T-helper 2 cell treated with Interferon-gamma antibody and Interleukin-4, amounts not matched to agents 5 μg/mL and 100 μg/mL, for 36 hours (primary cell): ENCODE results near the gene DCLK2.

Experiments used
- DNase-seq: peaks from one replicate; pipeline ENCODE4 v3.0.0; 2021; ENCODE audit warnings: low spot score
- H3K27ac Mint-ChIP-seq: one replicate; pipeline ENCODE4 v1.8.0; 2021; ENCODE audit warnings: mild to moderate bottlenecking, mixed read lengths
- H3K27me3 Mint-ChIP-seq: one replicate; pipeline ENCODE4 v1.8.0; 2021; ENCODE audit warnings: low read depth, mixed read lengths
- H3K36me3 Mint-ChIP-seq: one replicate; pipeline ENCODE4 v1.8.0; 2021; ENCODE audit warnings: low read depth, mixed read lengths
- H3K4me1 Mint-ChIP-seq: one replicate; pipeline ENCODE4 v1.8.0; 2021; ENCODE audit warnings: low read depth, mixed read lengths
- H3K4me3 Mint-ChIP-seq: one replicate; pipeline ENCODE4 v1.8.0; 2022; ENCODE audit warnings: mild to moderate bottlenecking, moderate library complexity, mixed read lengths
- H3K9me3 Mint-ChIP-seq: one replicate; pipeline ENCODE4 v1.8.0; 2021; ENCODE audit warnings: mixed read lengths

DCLK2 gene

GRCh38 chr4:150258569-150258968 lies 180.3 kb downstream of the DCLK2 start:
- DNase-seq = no peak
- Mint-ChIP-seq H3K4me3 (no peak overlapping the region), H3K4me1 (no peaks in the 10 kb centered on the region), H3K27me3 (no peaks in the 10 kb centered on the region), H3K27ac (no peak overlapping the region), H3K36me3 (no peaks in the 10 kb centered on the region), H3K9me3 (no peaks in the 10 kb centered on the region)

GRCh38 chr4:150259861-150260567 lies 181.8 kb downstream of the DCLK2 start:
- Mint-ChIP-seq H3K36me3 (no peaks in the 10 kb centered on the region), H3K4me1 (no peaks in the 10 kb centered on the region), H3K9me3 (no peaks in the 10 kb centered on the region), H3K27me3 (no peaks in the 10 kb centered on the region), H3K27ac (no peak overlapping the region), H3K4me3 (no peak overlapping the region)
- no peak for DNase-seq

DNA sequence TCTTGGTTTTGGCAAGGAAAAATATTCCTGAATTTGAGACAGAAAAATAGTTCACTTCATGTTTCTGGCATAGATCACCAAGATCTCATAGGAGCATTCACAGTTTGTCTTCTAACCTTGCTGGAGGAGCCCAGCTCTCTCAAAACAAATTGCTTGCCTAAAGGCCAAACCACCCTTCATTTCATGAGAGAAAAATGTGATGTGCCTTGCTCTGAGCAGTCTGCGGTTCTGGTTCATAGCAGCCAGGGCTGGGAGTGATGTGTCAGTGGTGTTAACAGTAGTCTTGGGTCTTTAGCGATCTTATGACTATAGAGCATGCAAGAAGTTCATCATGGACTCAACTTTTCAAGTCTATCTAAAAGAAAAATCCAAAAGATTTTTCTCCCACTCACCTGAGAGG lies 183.3 kb downstream of the DCLK2 start:
- no peak for DNase-seq
- Mint-ChIP-seq H3K4me1 (no peaks in the 10 kb centered on the region), H3K9me3 (no peaks in the 10 kb centered on the region), H3K27me3 (no peaks in the 10 kb centered on the region), H3K4me3 (no peak overlapping the region), H3K27ac (no peak overlapping the region), H3K36me3 (peaks cover 2% of the 10 kb centered on the region)

DNA sequence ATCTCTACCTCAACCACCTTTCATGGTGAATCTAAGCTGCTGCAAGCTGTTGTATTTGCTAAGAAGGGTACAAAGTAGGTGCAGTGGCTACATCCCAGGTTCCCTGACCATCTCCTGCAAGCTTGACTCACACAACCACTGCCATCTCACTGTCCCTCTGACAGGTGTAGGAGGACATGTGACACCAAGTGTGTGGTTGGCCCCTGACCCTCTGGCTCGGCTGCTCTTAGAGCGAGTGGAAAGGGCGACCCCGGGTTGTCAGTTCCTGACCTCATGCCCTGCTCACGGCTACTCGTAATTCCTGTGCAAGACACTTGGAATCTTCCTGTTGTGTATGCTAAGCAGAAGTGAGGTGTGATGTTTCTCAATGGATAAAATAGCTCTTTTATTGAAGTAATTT lies 184.4 kb downstream of the DCLK2 start:
- H3K4me1 Mint-ChIP-seq = no peaks in the 10 kb centered on the region
- H3K27me3 Mint-ChIP-seq = no peaks in the 10 kb centered on the region
- no peak for DNase-seq
- H3K27ac Mint-ChIP-seq = no peak overlapping the region
- H3K9me3 Mint-ChIP-seq = no peaks in the 10 kb centered on the region
- peaks cover 2% of the 10 kb centered on the region for H3K36me3 Mint-ChIP-seq
- no peak overlapping the region for H3K4me3 Mint-ChIP-seq

- no peaks in the 10 kb centered on the region for H3K27me3 Mint-ChIP-seq
- H3K27ac Mint-ChIP-seq = no peak overlapping the region
- no peaks in the 10 kb centered on the region for H3K4me1 Mint-ChIP-seq
- peaks cover 2% of the 10 kb centered on the region for H3K36me3 Mint-ChIP-seq
- H3K4me3 Mint-ChIP-seq = no peak overlapping the region
- no peak for DNase-seq
- no peaks in the 10 kb centered on the region for H3K9me3 Mint-ChIP-seq
Measured at GRCh38 chr4:150264595-150265161, 186.4 kb downstream of the DCLK2 start.

GRCh38 chr4:150265806-150266205 lies 187.6 kb downstream of the DCLK2 start:
- H3K4me3 Mint-ChIP-seq = no peak overlapping the region
- no peaks in the 10 kb centered on the region for H3K9me3 Mint-ChIP-seq
- H3K36me3 Mint-ChIP-seq = peaks cover 2% of the 10 kb centered on the region
- H3K27me3 Mint-ChIP-seq = no peaks in the 10 kb centered on the region
- no peak for DNase-seq
- no peak overlapping the region for H3K27ac Mint-ChIP-seq
- H3K4me1 Mint-ChIP-seq = no peaks in the 10 kb centered on the region

- Mint-ChIP-seq H3K27me3 (no peaks in the 10 kb centered on the region), H3K4me3 (no peak overlapping the region), H3K9me3 (no peaks in the 10 kb centered on the region), H3K27ac (no peak overlapping the region), H3K36me3 (peaks cover 8% of the 10 kb centered on the region), H3K4me1 (no peaks in the 10 kb centered on the region)
- DNase-seq = no peak
Measured at GRCh38 chr4:150268444-150268843, 190.2 kb downstream of the DCLK2 start.

DNA sequence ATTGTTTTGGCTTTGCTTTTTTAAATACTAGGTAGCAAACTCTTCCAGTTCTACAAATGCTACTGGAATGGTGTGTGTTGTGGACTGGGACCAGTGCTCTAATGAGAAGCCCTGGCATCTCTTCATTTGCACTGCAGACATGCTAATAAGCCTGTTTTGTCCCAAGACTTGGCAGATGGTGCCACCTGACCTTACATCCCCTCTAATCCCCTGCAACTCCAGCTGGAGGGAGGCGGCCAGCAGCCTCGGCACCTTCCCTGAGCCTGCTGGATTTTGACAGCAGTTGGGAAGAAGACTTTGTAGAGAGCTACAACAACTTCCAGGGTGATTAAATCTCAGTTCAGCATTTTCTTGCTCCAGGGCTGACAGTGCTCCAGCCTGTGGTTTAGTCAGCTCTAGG lies 200.0 kb downstream of the DCLK2 start:
- DNase-seq = no peak
- Mint-ChIP-seq H3K27ac (no peak overlapping the region), H3K4me1 (no peaks in the 10 kb centered on the region), H3K4me3 (no peak overlapping the region), H3K36me3 (peaks cover 22% of the 10 kb centered on the region), H3K9me3 (peaks cover 4% of the 10 kb centered on the region), H3K27me3 (no peaks in the 10 kb centered on the region)

DNA sequence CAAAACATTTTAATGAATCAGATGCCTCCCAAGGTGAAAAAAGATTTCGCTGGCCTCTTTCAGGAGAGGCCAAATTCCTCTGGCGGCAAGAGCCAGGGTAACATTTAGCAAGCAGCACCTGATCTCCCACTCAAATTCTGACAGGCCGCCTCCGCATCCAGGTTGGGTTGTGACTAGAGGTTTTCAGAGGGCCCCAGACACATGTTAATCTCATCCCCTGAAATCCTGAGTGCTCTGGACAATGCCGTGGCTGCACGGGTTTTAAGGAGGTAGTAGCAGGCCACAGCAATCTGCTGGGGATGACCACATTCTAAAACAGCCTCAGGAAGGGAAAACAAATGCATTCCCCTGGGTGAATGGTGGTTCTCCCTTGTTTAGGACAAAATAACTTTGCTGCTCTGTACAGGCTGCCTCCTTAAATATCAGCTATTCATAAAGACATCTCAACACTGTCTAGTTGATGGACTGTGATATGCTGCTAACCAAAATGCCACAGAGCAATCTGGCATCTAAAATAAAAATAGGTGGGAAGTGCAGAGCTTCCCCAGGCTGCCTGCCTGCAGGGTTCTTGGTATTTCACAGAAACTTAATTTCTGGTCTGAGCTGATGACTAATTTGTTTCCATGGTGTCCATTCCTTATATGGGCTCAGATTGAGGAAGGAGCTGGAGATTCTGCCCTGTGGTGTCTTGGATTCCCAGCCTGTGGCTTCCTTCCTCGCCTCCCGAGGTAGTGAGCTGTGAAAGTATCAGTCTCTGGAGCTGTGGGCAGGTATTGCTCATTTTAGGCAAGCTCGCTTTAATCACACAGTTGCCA lies 202.0 kb downstream of the DCLK2 start:
- no peak for DNase-seq
- H3K4me1 Mint-ChIP-seq = no peaks in the 10 kb centered on the region
- H3K27me3 Mint-ChIP-seq = no peaks in the 10 kb centered on the region
- H3K36me3 Mint-ChIP-seq = peaks cover 18% of the 10 kb centered on the region
- peaks cover 4% of the 10 kb centered on the region for H3K9me3 Mint-ChIP-seq
- H3K4me3 Mint-ChIP-seq = no peak overlapping the region
- H3K27ac Mint-ChIP-seq = no peak overlapping the region

DNA sequence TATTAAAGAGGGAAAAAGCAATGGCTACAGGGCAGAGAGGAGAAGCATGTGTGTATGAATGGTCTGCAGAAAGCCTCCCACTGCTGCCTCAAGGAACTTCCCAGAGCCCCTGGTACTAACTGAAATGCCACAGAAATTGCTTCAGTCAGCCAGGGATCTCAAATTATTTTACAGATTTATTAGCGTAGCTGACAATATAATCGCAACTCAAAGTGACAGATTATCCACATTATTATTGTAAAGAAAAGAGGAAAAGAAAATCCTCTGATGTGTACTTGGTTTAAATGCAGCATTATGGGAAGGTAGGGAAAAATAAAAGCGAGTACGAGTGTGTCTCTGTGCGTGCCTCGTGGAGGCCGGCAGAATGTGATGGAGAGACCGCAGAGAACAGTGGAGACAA lies 202.7 kb downstream of the DCLK2 start:
- DNase-seq = no peak
- no peaks in the 10 kb centered on the region for H3K4me1 Mint-ChIP-seq
- H3K27me3 Mint-ChIP-seq = no peaks in the 10 kb centered on the region
- H3K27ac Mint-ChIP-seq = no peak overlapping the region
- peaks cover 16% of the 10 kb centered on the region for H3K36me3 Mint-ChIP-seq
- no peak overlapping the region for H3K4me3 Mint-ChIP-seq
- H3K9me3 Mint-ChIP-seq = peaks cover 4% of the 10 kb centered on the region

GRCh38 chr4:150283689-150284088 lies 205.4 kb downstream of the DCLK2 start:
- H3K27me3 Mint-ChIP-seq = no peaks in the 10 kb centered on the region
- no peaks in the 10 kb centered on the region for H3K4me1 Mint-ChIP-seq
- no peaks in the 10 kb centered on the region for H3K9me3 Mint-ChIP-seq
- no peak overlapping the region for H3K4me3 Mint-ChIP-seq
- no peak overlapping the region for H3K27ac Mint-ChIP-seq
- DNase-seq = no peak
- peaks cover 8% of the 10 kb centered on the region for H3K36me3 Mint-ChIP-seq

DNA sequence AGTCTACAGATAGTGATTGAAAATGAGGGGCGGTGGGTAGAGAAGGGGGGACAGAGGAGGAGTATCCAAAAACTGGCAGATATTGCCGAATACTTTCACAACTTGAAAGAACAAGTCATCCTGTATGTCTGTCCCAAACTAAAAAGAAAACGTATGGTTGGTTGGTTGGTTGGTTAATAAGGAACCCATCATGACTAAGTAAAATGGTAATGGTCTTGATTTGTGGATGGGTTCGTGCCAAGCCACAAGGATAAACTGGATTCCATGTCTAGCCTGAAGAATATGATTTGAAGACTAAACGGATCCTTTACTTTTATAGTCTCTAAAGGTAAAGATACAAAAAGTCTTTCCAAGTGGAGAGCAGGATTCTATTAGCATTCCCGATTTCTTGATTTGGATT lies 208.4 kb downstream of the DCLK2 start:
- Mint-ChIP-seq H3K4me3 (no peak overlapping the region), H3K9me3 (no peaks in the 10 kb centered on the region), H3K27me3 (no peaks in the 10 kb centered on the region), H3K27ac (no peak overlapping the region), H3K36me3 (peaks cover 3% of the 10 kb centered on the region), H3K4me1 (no peaks in the 10 kb centered on the region)
- no peak for DNase-seq

GRCh38 chr4:150289198-150289597 lies 211.0 kb downstream of the DCLK2 start:
- H3K27me3 Mint-ChIP-seq = no peaks in the 10 kb centered on the region
- no peak for DNase-seq
- H3K27ac Mint-ChIP-seq = no peak overlapping the region
- no peaks in the 10 kb centered on the region for H3K36me3 Mint-ChIP-seq
- H3K4me1 Mint-ChIP-seq = no peaks in the 10 kb centered on the region
- H3K9me3 Mint-ChIP-seq = peaks cover 3% of the 10 kb centered on the region
- no peak overlapping the region for H3K4me3 Mint-ChIP-seq

DNA sequence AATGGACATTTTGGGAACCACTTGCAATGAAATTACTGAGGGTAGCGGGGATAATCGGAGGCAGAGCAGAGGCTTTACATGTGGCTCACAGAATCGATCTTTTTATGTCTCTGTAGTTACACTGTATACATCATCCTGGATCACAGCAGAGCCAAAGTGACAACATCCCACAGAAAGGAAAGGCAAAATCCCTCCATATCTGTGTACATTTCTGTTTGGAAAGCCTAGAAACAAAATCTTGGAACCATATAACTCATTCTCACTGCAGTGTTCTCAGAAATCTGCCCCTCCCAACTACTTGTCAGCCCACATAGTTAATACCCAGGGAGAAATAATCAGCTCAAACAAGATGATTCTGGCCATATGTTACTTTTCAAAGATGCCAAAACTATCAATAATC lies 211.6 kb downstream of the DCLK2 start:
- DNase-seq = no peak
- Mint-ChIP-seq H3K36me3 (no peaks in the 10 kb centered on the region), H3K9me3 (peaks cover 3% of the 10 kb centered on the region), H3K27ac (no peak overlapping the region), H3K27me3 (no peaks in the 10 kb centered on the region), H3K4me1 (no peaks in the 10 kb centered on the region), H3K4me3 (no peak overlapping the region)
